T-helper 9 cell (primary cell): ENCODE measurements around the gene ZKSCAN1.
A peak's percentile ranks its signal among the peaks of the same experiment; 100 is the strongest.

Source experiments
- DNase-seq: peaks from one replicate; pipeline ENCODE4 v3.0.0-alpha.2; 2020

Gene ZKSCAN1

GRCh38 chr7:100081535-100082102, 66.2 kb downstream of the ZKSCAN1 start, which contains the start of gene ZNF3:
ZNF3 (minus strand) TSS chr7:100081723; CDS start chr7:100077357, 4,366 bp downstream.
- DNase-seq = peak; percentile 94

- DNase-seq = no peak
Measured at GRCh38 chr7:100082978-100083377, 67.6 kb downstream of the ZKSCAN1 start.

GRCh38 chr7:100085515-100085914, 70.1 kb downstream of the ZKSCAN1 start:
- no peak for DNase-seq

DNA sequence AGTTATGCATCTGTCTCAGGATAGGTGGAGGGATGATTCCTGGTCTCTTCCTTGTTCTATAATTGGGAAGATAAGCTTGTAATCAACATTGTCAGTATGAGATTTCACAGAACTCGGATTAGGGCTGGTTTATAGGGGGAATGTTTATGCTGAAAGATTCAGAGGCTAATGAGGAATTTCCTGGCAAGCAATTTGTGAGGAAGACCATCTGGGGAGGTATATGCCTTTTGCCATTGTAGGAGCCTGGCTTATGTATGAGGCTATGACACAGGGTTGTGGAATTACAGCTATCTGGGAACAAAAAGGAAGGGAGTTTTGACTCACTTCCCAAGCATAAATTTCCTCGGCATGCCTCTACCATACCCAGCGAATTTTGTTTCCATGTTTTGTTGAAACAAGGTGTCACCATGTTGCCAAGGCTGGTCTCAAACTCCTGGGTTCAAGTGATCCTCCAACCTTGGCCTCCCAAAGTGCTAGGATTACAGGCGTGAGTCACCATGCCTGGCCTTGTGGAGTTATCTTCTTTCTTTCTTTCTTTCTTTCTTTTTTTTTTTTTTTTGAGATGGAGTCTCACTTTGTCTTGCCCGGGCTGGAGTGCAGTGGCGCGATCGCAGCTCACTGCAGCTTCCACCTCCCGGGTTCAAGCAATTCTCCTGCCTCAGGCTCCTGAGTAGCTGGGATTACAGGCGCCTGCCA, 71.8 kb downstream of the ZKSCAN1 start:
- DNase-seq = no peak

DNA sequence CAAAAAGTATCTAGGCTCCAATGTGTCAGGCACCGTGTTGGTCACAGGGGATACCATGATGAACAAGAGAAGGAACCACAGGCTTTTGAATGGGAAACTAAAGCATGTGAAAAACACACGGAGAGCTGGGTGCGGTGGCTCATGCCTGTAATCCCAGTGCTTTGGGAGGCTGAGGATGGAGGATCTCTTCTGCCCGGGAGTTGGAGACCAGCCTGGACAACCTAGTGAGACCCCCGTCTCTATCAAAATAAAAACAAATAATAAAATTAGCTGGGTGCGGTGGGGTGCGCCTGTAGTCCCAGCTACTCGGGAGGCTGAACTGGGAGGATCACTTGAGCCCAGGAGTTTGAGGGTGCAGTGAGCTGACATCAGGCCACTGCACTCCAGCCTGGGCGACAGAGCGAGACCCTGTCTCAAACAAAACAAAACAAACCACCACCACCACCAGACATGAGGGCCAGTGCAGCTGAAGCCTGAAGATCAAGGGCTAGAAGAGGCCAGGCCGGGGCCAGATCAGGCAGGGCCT, 72.8 kb downstream of the ZKSCAN1 start:
- DNase-seq = no peak

DNA sequence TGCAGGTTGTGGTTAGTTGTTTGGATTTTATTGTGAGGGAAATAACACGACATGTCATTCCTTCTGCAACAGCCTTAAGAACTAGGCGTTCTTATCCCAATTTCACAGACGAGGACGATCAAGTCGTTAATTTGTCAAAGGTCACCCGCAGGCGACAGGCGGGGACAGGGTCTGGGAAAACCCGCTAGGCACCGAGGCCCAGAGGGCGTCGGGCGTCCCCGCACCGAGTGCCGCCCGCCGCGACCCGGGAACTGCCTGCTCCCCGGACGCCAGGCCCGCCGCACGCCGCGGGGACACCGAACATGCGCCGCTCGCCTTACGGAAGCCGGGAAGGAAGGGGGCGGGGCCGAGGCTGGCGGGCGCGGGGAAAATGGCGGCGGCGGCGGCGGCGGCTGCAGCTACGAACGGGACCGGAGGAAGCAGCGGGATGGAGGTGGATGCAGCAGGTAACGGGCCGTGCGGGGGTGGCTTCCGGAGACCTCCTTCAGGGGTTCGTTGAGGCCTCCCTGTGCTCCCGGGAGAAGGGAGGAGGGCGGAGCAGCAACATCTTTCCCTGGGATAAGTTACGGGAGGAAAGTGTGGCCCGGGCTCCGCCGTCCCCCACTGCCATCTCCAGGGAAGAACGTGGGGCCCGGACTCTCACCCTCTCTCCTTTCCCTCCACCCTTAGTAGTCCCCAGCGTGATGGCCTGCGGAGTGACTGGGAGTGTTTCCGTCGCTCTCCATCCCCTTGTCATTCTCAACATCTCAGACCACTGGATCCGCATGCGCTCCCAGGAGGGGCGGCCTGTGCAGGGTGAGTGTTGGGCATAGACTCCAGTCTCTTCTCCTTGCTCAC, 73.4 kb downstream of the ZKSCAN1 start, which contains the start of gene COPS6:
Gene COPS6, plus strand, starts transcription at position 349 of the 837 bp plus-strand sequence. Its CDS starts 22 bp downstream, at position 371.
- peak; percentile 92 for DNase-seq

DNA sequence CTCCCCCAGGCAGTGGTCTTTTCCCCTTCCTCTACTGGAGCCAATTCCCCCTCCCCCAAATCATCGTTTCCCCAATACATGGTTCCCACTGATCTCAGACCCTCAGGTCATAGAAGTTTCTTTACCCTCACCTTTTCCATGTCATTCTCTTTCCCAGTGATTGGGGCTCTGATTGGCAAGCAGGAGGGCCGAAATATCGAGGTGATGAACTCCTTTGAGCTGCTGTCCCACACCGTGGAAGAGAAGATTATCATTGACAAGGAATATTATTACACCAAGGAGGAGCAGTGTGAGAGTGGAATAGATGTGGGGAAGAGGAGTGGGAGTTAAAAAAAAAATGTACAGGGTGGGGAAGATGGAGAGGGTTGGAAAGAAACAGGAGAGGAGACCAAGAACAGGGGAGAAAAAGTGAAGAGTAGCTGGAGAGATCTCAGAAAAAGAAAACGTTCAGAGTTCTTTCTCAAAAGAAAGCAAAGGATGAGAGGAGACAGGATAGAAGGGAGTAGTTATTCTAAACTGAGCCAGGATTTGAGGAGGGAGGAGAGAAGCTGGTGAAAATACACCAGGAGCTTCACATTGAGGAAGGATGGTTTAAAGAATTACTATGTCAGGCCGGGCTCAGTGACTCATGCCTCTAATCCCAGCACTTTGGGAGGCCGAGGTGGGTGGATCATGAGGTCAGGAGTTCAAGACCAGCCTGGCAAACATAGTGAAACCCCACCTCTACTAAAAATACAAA, 74.2 kb downstream of the ZKSCAN1 start:
- no peak for DNase-seq

- DNase-seq = no peak
Measured at GRCh38 chr7:100090527-100091410, 75.4 kb downstream of the ZKSCAN1 start.
